ENCODE measurements around the gene INTS1.

INTS1 gene

DNA sequence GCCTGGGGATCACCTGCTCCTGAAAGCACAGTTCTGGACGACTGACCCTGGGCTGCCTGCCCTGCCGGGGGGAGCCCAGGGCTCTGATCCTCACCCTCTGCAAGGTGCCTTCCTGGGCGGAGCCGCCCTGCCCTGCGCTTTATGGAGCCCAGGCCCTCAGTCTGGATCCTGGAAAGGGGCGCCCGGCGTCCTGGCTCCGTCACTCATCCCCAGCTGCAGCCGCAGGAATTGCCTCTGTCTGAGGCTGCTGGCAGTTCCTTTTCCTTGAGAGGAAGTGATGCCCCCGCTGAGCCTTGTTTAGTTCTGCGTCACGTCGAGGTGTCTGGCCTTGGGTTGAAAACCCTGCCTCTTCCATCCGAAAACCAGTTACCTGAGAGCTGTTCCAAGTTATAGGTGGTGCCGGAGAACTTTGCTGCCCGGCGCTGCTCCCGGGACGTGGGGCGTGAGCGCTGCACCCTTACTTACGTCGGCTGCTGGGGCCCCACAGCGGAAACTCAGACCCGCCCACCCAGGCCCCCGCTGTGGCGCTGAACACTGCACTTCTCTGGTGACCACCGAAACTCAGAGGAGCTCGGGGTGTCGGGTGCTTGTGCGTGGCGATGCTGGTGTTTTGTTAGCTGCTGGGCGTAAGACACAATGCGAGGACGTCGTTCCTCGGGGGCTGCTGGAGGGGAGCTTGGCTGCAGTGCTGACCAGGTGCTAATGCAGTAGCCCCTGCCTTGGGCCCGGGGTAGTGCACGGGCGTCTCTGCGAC lies 31.7 kb upstream of the INTS1 start:
- H3K4ac ChIP-seq (ENCODE audit: low read depth in 1 of 2, low read length in 2 of 2): peak overlapping the region; percentile 18 to 71
- no peaks in the 10 kb centered on the region for H3K27me3 ChIP-seq (ENCODE audit: control insufficient read depth in 1 of 2, insufficient read depth in 1 of 2, low read length in 2 of 2)
- H3K14ac ChIP-seq (ENCODE audit: low read length in 2 of 2): peak overlapping the region in 1 of 2 experiments; percentile 62
- 79% methylated on average over 42 of the region's 42 CpGs for WGBS
- peak; percentile 39 for DNase-seq
- peaks cover 81% of the 10 kb centered on the region for H3K4me1 ChIP-seq (ENCODE audit: control insufficient read depth, insufficient read depth, low read depth, low read length)
- peaks cover 15 to 27% of the 10 kb centered on the region in 2 experiments for H3K36me3 ChIP-seq (ENCODE audit: control insufficient read depth in 1 of 2, insufficient read depth in 2 of 2, low read depth in 1 of 2, low read length in 2 of 2)
- no peak overlapping the region for H3K4me2 ChIP-seq (ENCODE audit: low read length, poor library complexity, severe bottlenecking)
- H2AK5ac ChIP-seq (ENCODE audit: low read length, severe bottlenecking): peak overlapping the region; percentile 73
- peak overlapping the region; percentile 95 for H3K27ac ChIP-seq (ENCODE audit: low read length, poor library complexity, severe bottlenecking)
- peak overlapping the region; percentile 91 to 98 for H3K18ac ChIP-seq (ENCODE audit: low read depth in 1 of 2, low read length in 2 of 2)
- H2BK120ac ChIP-seq (ENCODE audit: low read depth, low read length): peak overlapping the region; percentile 68
- no peaks in the 10 kb centered on the region for H3K9me3 ChIP-seq (ENCODE audit: control insufficient read depth, low read length)
- peak overlapping the region; percentile 92 for H4K8ac ChIP-seq (ENCODE audit: low read length)
- peaks cover 20% of the 10 kb centered on the region for H3K79me1 ChIP-seq (replicated peaks; ENCODE audit: low read length, poor library complexity, severe bottlenecking)
- peak overlapping the region; percentile 84 to 96 for H2BK12ac ChIP-seq (ENCODE audit: low read length in 2 of 2)
- H2BK15ac ChIP-seq (ENCODE audit: low read depth, poor library complexity, severe bottlenecking): peak overlapping the region; percentile 76
- H3K9ac ChIP-seq (ENCODE audit: low read length): peak overlapping the region; percentile 93
- H3K23ac ChIP-seq (ENCODE audit: low read length in 2 of 2): no peak overlapping the region
- H2AFZ ChIP-seq (ENCODE audit: low read depth, low read length): no peak overlapping the region
- no peak overlapping the region for H3K4me3 ChIP-seq (ENCODE audit: insufficient read depth in 1 of 2, low read depth in 1 of 2, low read length in 2 of 2)
- H4K91ac ChIP-seq (ENCODE audit: low read length): peak overlapping the region; percentile 73
- peak overlapping the region; percentile 85 for H2BK5ac ChIP-seq (ENCODE audit: low read depth, low read length, poor library complexity, severe bottlenecking)

DNA sequence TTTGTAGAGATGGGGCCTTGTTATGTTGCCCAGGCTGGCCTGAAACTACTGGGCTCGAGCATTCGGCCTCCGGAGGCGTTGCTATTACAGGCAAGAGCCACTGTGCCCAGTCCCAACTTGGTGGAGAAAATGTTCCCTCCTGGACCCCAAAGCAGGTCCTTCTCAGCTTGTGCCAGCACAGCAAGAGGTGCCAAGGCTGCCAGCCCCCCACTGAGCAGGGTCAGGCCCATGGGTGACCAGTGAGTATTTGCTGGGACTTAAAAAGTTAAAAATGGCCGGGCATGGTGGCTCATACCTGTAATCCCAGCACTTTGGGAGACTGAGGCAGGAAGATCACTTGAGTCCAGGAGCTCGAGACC lies 30.9 kb upstream of the INTS1 start:
- no peak overlapping the region for H2BK15ac ChIP-seq (ENCODE audit: low read depth, poor library complexity, severe bottlenecking)
- no peak overlapping the region for H3K4me2 ChIP-seq (ENCODE audit: low read length, poor library complexity, severe bottlenecking)
- WGBS: 62% methylated on average over 6 of the region's 6 CpGs
- H3K4me1 ChIP-seq (ENCODE audit: control insufficient read depth, insufficient read depth, low read depth, low read length): peaks cover 83% of the 10 kb centered on the region
- no peaks in the 10 kb centered on the region for H3K27me3 ChIP-seq (ENCODE audit: control insufficient read depth in 1 of 2, insufficient read depth in 1 of 2, low read length in 2 of 2)
- peak overlapping the region; percentile 15 for H2AK5ac ChIP-seq (ENCODE audit: low read length, severe bottlenecking)
- no peak overlapping the region for H2BK5ac ChIP-seq (ENCODE audit: low read depth, low read length, poor library complexity, severe bottlenecking)
- H3K18ac ChIP-seq (ENCODE audit: low read depth in 1 of 2, low read length in 2 of 2): no peak overlapping the region
- H3K23ac ChIP-seq (ENCODE audit: low read length in 2 of 2): no peak overlapping the region
- H2AFZ ChIP-seq (ENCODE audit: low read depth, low read length): no peak overlapping the region
- no peak overlapping the region for H3K27ac ChIP-seq (ENCODE audit: low read length, poor library complexity, severe bottlenecking)
- no peaks in the 10 kb centered on the region for H3K9me3 ChIP-seq (ENCODE audit: control insufficient read depth, low read length)
- H2BK12ac ChIP-seq (ENCODE audit: low read length in 2 of 2): no peak overlapping the region
- no peak overlapping the region for H3K14ac ChIP-seq (ENCODE audit: low read length in 2 of 2)
- no peak overlapping the region for H2BK120ac ChIP-seq (ENCODE audit: low read depth, low read length)
- H3K4me3 ChIP-seq (ENCODE audit: insufficient read depth in 1 of 2, low read depth in 1 of 2, low read length in 2 of 2): no peak overlapping the region
- peaks cover 9 to 19% of the 10 kb centered on the region in 2 experiments for H3K36me3 ChIP-seq (ENCODE audit: control insufficient read depth in 1 of 2, insufficient read depth in 2 of 2, low read depth in 1 of 2, low read length in 2 of 2)
- H4K91ac ChIP-seq (ENCODE audit: low read length): no peak overlapping the region
- no peak for DNase-seq
- H4K8ac ChIP-seq (ENCODE audit: low read length): no peak overlapping the region
- no peak overlapping the region for H3K4ac ChIP-seq (ENCODE audit: low read depth in 1 of 2, low read length in 2 of 2)
- H3K9ac ChIP-seq (ENCODE audit: low read length): no peak overlapping the region
- H3K79me1 ChIP-seq (replicated peaks; ENCODE audit: low read length, poor library complexity, severe bottlenecking): peaks cover 14% of the 10 kb centered on the region

DNA sequence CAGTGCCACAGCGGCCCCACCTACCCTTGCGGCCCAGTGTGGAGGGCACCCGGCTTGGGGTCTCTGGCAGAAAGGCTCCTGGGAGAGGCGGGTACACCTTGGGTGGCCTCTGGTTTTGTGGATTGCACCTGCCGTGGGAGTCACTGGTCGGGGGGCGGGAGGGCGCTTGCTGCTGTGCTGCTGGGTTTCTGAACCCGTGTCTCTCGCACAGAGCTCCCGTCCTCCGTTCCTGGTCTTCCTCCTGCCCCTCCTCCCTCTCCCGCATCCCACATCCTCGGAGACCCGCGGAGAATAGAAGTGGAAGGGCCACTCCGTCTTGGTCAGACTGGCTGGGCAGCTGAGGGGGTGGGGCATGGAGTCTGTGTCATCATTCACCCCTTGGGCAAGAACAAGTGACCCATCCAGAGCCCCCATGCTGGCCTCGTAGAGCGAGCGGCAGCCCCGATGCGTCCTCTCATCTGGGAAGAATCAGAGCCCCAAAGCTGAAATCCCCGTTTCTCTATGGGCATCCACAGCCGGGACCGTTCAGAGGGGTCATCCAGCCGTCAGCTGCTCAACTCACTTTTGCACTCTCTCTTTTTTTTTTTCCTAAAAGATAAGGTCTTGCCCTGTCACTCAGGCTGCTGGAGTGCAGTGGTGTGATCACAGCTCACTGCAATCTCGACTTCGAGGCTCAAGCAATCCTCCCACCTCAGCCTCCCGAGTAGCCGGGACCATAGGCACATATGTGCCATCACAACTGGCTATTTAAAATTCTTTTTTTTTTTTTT lies 30.3 kb upstream of the INTS1 start:
- peak overlapping the region; percentile 48 for H3K9ac ChIP-seq (ENCODE audit: low read length)
- H2BK120ac ChIP-seq (ENCODE audit: low read depth, low read length): no peak overlapping the region
- peaks cover 82% of the 10 kb centered on the region for H3K4me1 ChIP-seq (ENCODE audit: control insufficient read depth, insufficient read depth, low read depth, low read length)
- peak overlapping the region; percentile 82 for H2AK5ac ChIP-seq (ENCODE audit: low read length, severe bottlenecking)
- no peak overlapping the region for H2AFZ ChIP-seq (ENCODE audit: low read depth, low read length)
- peak overlapping the region; percentile 57 to 78 for H3K18ac ChIP-seq (ENCODE audit: low read depth in 1 of 2, low read length in 2 of 2)
- H3K9me3 ChIP-seq (ENCODE audit: control insufficient read depth, low read length): no peaks in the 10 kb centered on the region
- H4K91ac ChIP-seq (ENCODE audit: low read length): peak overlapping the region; percentile 87
- peak; percentile 37 for DNase-seq
- no peak overlapping the region for H2BK5ac ChIP-seq (ENCODE audit: low read depth, low read length, poor library complexity, severe bottlenecking)
- peaks cover 9% of the 10 kb centered on the region for H3K79me1 ChIP-seq (replicated peaks; ENCODE audit: low read length, poor library complexity, severe bottlenecking)
- no peak overlapping the region for H4K8ac ChIP-seq (ENCODE audit: low read length)
- H2BK15ac ChIP-seq (ENCODE audit: low read depth, poor library complexity, severe bottlenecking): peak overlapping the region; percentile 49
- peak overlapping the region; percentile 36 to 62 for H3K4ac ChIP-seq (ENCODE audit: low read depth in 1 of 2, low read length in 2 of 2)
- H3K4me3 ChIP-seq (ENCODE audit: insufficient read depth in 1 of 2, low read depth in 1 of 2, low read length in 2 of 2): peak overlapping the region in 1 of 2 experiments; percentile 86
- H3K23ac ChIP-seq (ENCODE audit: low read length in 2 of 2): peak overlapping the region in 1 of 2 experiments; percentile 28
- H2BK12ac ChIP-seq (ENCODE audit: low read length in 2 of 2): peak overlapping the region; percentile 45 to 83
- no peaks in the 10 kb centered on the region for H3K27me3 ChIP-seq (ENCODE audit: control insufficient read depth in 1 of 2, insufficient read depth in 1 of 2, low read length in 2 of 2)
- peak overlapping the region in 1 of 2 experiments; percentile 5 for H3K14ac ChIP-seq (ENCODE audit: low read length in 2 of 2)
- H3K27ac ChIP-seq (ENCODE audit: low read length, poor library complexity, severe bottlenecking): peak overlapping the region; percentile 10
- H3K36me3 ChIP-seq (ENCODE audit: control insufficient read depth in 1 of 2, insufficient read depth in 2 of 2, low read depth in 1 of 2, low read length in 2 of 2): peaks cover 3 to 14% of the 10 kb centered on the region in 2 experiments
- no peak overlapping the region for H3K4me2 ChIP-seq (ENCODE audit: low read length, poor library complexity, severe bottlenecking)
- WGBS: 86% methylated on average over 22 of the region's 30 CpGs

Measured in mesenchymal stem cell (in vitro differentiated cells and primary cell).